Measurements from ENCODE around the gene MLIP.
A peak's percentile ranks its signal among the peaks of the same experiment; 100 is the strongest.

The MLIP gene

DNA sequence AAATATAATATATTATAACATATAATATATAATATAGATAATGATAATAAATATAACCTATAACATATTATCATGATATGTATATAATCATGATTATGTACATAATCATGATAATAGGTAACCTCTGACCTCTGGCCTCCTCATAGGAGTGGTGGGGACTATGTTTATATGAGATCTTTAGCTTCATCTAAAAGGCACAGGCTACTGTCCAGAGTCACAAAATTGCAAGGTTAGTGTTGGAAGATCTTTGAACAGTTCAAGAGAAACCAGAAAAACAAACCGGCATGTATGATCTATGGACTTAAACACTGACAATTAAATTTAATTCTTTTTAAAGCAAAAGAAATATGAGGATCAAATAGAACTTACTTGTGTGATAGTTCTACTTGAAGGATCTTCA lies 141.3 kb downstream of the MLIP start:
- H3K9me3 Mint-ChIP-seq, result no peaks in the 10 kb centered on the region
- no peak overlapping the region for H3K4me3 Mint-ChIP-seq

GRCh38 chr6:54252916-54253315 lies 141.7 kb downstream of the MLIP start:
- no peak overlapping the region for H3K4me3 Mint-ChIP-seq

More for the DNA sequence above, 141.3 kb downstream of the MLIP start:
- TF ChIP-seq, protein P1, sequence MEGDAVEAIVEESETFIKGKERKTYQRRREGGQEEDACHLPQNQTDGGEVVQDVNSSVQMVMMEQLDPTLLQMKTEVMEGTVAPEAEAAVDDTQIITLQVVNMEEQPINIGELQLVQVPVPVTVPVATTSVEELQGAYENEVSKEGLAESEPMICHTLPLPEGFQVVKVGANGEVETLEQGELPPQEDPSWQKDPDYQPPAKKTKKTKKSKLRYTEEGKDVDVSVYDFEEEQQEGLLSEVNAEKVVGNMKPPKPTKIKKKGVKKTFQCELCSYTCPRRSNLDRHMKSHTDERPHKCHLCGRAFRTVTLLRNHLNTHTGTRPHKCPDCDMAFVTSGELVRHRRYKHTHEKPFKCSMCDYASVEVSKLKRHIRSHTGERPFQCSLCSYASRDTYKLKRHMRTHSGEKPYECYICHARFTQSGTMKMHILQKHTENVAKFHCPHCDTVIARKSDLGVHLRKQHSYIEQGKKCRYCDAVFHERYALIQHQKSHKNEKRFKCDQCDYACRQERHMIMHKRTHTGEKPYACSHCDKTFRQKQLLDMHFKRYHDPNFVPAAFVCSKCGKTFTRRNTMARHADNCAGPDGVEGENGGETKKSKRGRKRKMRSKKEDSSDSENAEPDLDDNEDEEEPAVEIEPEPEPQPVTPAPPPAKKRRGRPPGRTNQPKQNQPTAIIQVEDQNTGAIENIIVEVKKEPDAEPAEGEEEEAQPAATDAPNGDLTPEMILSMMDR (IDR thresholded peaks at IDR 0.05; ENCODE audit: unreplicated experiment in 3 of 3), result no peak
- Mint-ChIP-seq H3K36me3 (ENCODE audit: low read depth) (no peaks in the 10 kb centered on the region), H3K27ac (no peak overlapping the region), H3K4me1 (peaks cover 8% of the 10 kb centered on the region), H3K27me3 (ENCODE audit: low read depth) (no peaks in the 10 kb centered on the region)

GRCh38 chr6:54254886-54255285 lies 143.6 kb downstream of the MLIP start:
- TF ChIP-seq, protein P1 (IDR thresholded peaks at IDR 0.05; ENCODE audit: unreplicated experiment in 3 of 3), result no peak
- H3K27ac Mint-ChIP-seq, result no peak overlapping the region
- H3K4me3 Mint-ChIP-seq, result no peak overlapping the region
- H3K36me3 Mint-ChIP-seq (ENCODE audit: low read depth), result no peaks in the 10 kb centered on the region
- H3K4me1 Mint-ChIP-seq, result peaks cover 8% of the 10 kb centered on the region
- H3K27me3 Mint-ChIP-seq (ENCODE audit: low read depth), result no peaks in the 10 kb centered on the region
- no peaks in the 10 kb centered on the region for H3K9me3 Mint-ChIP-seq

More at GRCh38 chr6:54252916-54253315, 141.7 kb downstream of the MLIP start:
- H3K9me3 Mint-ChIP-seq, result no peaks in the 10 kb centered on the region
- TF ChIP-seq, protein P1 (IDR thresholded peaks at IDR 0.05; ENCODE audit: unreplicated experiment in 3 of 3), result no peak
- H3K4me1 Mint-ChIP-seq, result peaks cover 8% of the 10 kb centered on the region
- H3K36me3 Mint-ChIP-seq (ENCODE audit: low read depth), result no peaks in the 10 kb centered on the region
- no peaks in the 10 kb centered on the region for H3K27me3 Mint-ChIP-seq (ENCODE audit: low read depth)
- no peak overlapping the region for H3K27ac Mint-ChIP-seq

GRCh38 chr6:54255886-54256285 lies 144.6 kb downstream of the MLIP start:
- H3K9me3 Mint-ChIP-seq, result no peaks in the 10 kb centered on the region
- TF ChIP-seq, protein P1 (IDR thresholded peaks at IDR 0.05; ENCODE audit: unreplicated experiment in 3 of 3), result no peak
- no peaks in the 10 kb centered on the region for H3K27me3 Mint-ChIP-seq (ENCODE audit: low read depth)
- H3K4me3 Mint-ChIP-seq, result no peak overlapping the region
- peak overlapping the region in 1 of 3 experiments; percentile 42 for H3K27ac Mint-ChIP-seq
- H3K36me3 Mint-ChIP-seq (ENCODE audit: low read depth), result no peaks in the 10 kb centered on the region
- H3K4me1 Mint-ChIP-seq, result peaks cover 11% of the 10 kb centered on the region

GRCh38 chr6:54260025-54260424 lies 148.8 kb downstream of the MLIP start:
- Mint-ChIP-seq H3K9me3 (no peaks in the 10 kb centered on the region), H3K4me1 (peaks cover 15% of the 10 kb centered on the region), H3K27ac (peak overlapping the region in 1 of 3 experiments; percentile 90), H3K4me3 (no peak overlapping the region), H3K36me3 (ENCODE audit: low read depth) (no peaks in the 10 kb centered on the region), H3K27me3 (ENCODE audit: low read depth) (no peaks in the 10 kb centered on the region)
- TF ChIP-seq, protein P1 (IDR thresholded peaks at IDR 0.05; ENCODE audit: unreplicated experiment in 3 of 3), result no peak

GRCh38 chr6:54262499-54262898 lies 151.3 kb downstream of the MLIP start:
- H3K27me3 Mint-ChIP-seq (ENCODE audit: low read depth), result no peaks in the 10 kb centered on the region
- TF ChIP-seq, protein P1 (IDR thresholded peaks at IDR 0.05; ENCODE audit: unreplicated experiment in 3 of 3), result no peak
- H3K4me3 Mint-ChIP-seq, result no peak overlapping the region

More at GRCh38 chr6:54262499-54262898, 151.3 kb downstream of the MLIP start:
- H3K4me1 Mint-ChIP-seq, result peaks cover 7% of the 10 kb centered on the region
- H3K9me3 Mint-ChIP-seq, result no peaks in the 10 kb centered on the region
- peak overlapping the region; percentile 67 to 94 (median 90) for H3K27ac Mint-ChIP-seq
- H3K36me3 Mint-ChIP-seq (ENCODE audit: low read depth), result no peaks in the 10 kb centered on the region

All from nephron (organoid).